ENCODE measurements around the gene BRMS1L. TPM values are rescaled to one million over a fixed set of nuclear protein-coding genes. Genes with fewer than 3 reads are reported as not detected.

The BRMS1L gene
- total and polyA plus RNA-seq, 9 of the 15 experiments (the other 6 are each of a cell fraction or from before 2014, with no cell fraction given) = 1.2 to 4.7 (median 3.3) TPM

GRCh38 chr14:35847636-35848035 lies 21.5 kb downstream of the BRMS1L start:
- intact Hi-C loops (cut with micrococcal nuclease) (no loop called here), in situ Hi-C loops (cut with MboI) (loop anchor here (25.0 kb wide), 1 partner anchor 1315 kb away; the partner anchor contains the start of gene SLC25A21)
- no TSS peak for BruUV-seq (replicated peaks)
- ChIA-PET CTCF (ENCODE audit: low intra/inter-chr PET ratio) (no interaction called here), POLR2A (interaction anchor here (0.9 to 1.6 kb wide), 2 partner anchors 13 to 21 kb away, joined by 3 to 4 read pairs; partner anchors contain the start of gene BRMS1L)
- no peaks in the 10 kb centered on the region for H3K36me3 ChIP-seq (ENCODE audit: control insufficient read depth, insufficient read depth, low read length)
- H3K27ac ChIP-seq (ENCODE audit: extremely low read depth, low read depth, low read length) = no peak overlapping the region
- FAIRE-seq = no peak
- H2AFZ ChIP-seq (ENCODE audit: low read depth, low read length) = no peak overlapping the region
- no peak for ATAC-seq
- 44% methylated on average over 2 of the region's 2 CpGs for WGBS (ENCODE audit: insufficient coverage, low coverage, missing lambda C conversion rate)
- H3K9me1 ChIP-seq (ENCODE audit: control insufficient read depth, insufficient read depth, low read length) = no peaks in the 10 kb centered on the region
- peaks cover 0 to 2% of the 10 kb centered on the region in 2 experiments; a peak in 1 of 5 replicates for H3K4me1 ChIP-seq (replicated peaks in 1 of 2; ENCODE audit: control insufficient read depth in 2 of 2, insufficient read depth in 2 of 2, low read length in 2 of 2)
- H3K9ac ChIP-seq (ENCODE audit: insufficient read depth in 1 of 2, low read depth in 2 of 2, low read length in 2 of 2) = no peak overlapping the region
- H3K9me3 ChIP-seq (replicated peaks; ENCODE audit: control insufficient read depth, insufficient read depth, low read depth, low read length) = no peaks in the 10 kb centered on the region
- no peak overlapping the region for H3K4me2 ChIP-seq (ENCODE audit: insufficient read depth, low read length)
- no peaks in the 10 kb centered on the region for H3K79me2 ChIP-seq (ENCODE audit: control insufficient read depth, insufficient read depth, low read length)
- no peaks in the 10 kb centered on the region for H3K27me3 ChIP-seq (ENCODE audit: control insufficient read depth in 2 of 2, insufficient read depth in 2 of 2, low read length in 2 of 2)
- H4K20me1 ChIP-seq (replicated peaks; ENCODE audit: control insufficient read depth, insufficient read depth, low read length) = no peaks in the 10 kb centered on the region
- DNase-seq (ENCODE audit: extremely low read depth in 1 of 4, low spot score in 3 of 4) = no peak
- H3K4me3 ChIP-seq = no peak overlapping the region
- TF ChIP-seq AFF4 (CRISPR knock-in tag; IDR thresholded peaks at IDR 0.05) (no peak), ZNF609 (CRISPR knock-in tag; IDR thresholded peaks at IDR 0.05; ENCODE audit: borderline replicate concordance) (no peak), ZNF146 (CRISPR knock-in tag; IDR thresholded peaks at IDR 0.05; ENCODE audit: unreplicated experiment) (no peak), SMARCB1 (IDR thresholded peaks at IDR 0.05; ENCODE audit: insufficient read length, low read depth) (no peak), ZC3H4 (CRISPR knock-in tag; IDR thresholded peaks at IDR 0.05; ENCODE audit: borderline replicate concordance) (no peak), HEY1 (CRISPR knock-in tag; IDR thresholded peaks at IDR 0.05; ENCODE audit: borderline replicate concordance) (no peak), MITF (IDR thresholded peaks at IDR 0.05) (no peak), MYBL2 (IDR thresholded peaks at IDR 0.05; ENCODE audit: low read depth) (no peak), MYBL2 (CRISPR knock-in tag; IDR thresholded peaks at IDR 0.05; ENCODE audit: borderline replicate concordance) (no peak), SP1 (CRISPR knock-in tag; IDR thresholded peaks at IDR 0.05) (no peak), TEAD1 (CRISPR knock-in tag; IDR thresholded peaks at IDR 0.05) (no peak), ETV5 (CRISPR knock-in tag; IDR thresholded peaks at IDR 0.05; ENCODE audit: low read depth) (no peak), ZNF121 (CRISPR knock-in tag; conservative IDR thresholded peaks at IDR 0.05) (no peak)

Measured in K562 (cell line).